Measurements from ENCODE around the gene ARHGEF28.

Gene ARHGEF28

GRCh38 chr5:73745836-73746235 is 119.8 kb downstream of the ARHGEF28 start:
- H3K9ac ChIP-seq (ENCODE audit: low read length in 5 of 5): no peak overlapping the region
- no peaks in the 10 kb centered on the region for H3K36me3 ChIP-seq (ENCODE audit: control insufficient read depth in 5 of 5, insufficient read depth in 5 of 5, low read length in 5 of 5)
- no peaks in the 10 kb centered on the region for H3K27me3 ChIP-seq (ENCODE audit: control insufficient read depth in 5 of 5, insufficient read depth in 4 of 5, low read length in 5 of 5)
- H3K4me3 ChIP-seq (ENCODE audit: low read depth in 1 of 5, low read length in 5 of 5): no peak overlapping the region
- H3K9me3 ChIP-seq (ENCODE audit: control insufficient read depth in 5 of 5, low read length in 5 of 5): peaks cover 0 to 4% (median 0%) of the 10 kb centered on the region in 5 donors
- no peak overlapping the region for H3K27ac ChIP-seq (ENCODE audit: low read depth, low read length)
- peaks cover 3 to 30% (median 19%) of the 10 kb centered on the region in 5 donors for H3K4me1 ChIP-seq (ENCODE audit: control insufficient read depth in 5 of 5, insufficient read depth in 5 of 5, low read length in 5 of 5)

- H3K4me1 ChIP-seq (ENCODE audit: control insufficient read depth in 5 of 5, insufficient read depth in 5 of 5, low read length in 5 of 5): peaks cover 3 to 28% (median 19%) of the 10 kb centered on the region in 5 donors
- no peak overlapping the region for H3K27ac ChIP-seq (ENCODE audit: low read depth, low read length)
Measured at GRCh38 chr5:73746608-73747007, 120.6 kb downstream of the ARHGEF28 start.

GRCh38 chr5:73747696-73748380 is 121.8 kb downstream of the ARHGEF28 start:
- no peak overlapping the region for H3K4me3 ChIP-seq (ENCODE audit: low read depth in 1 of 5, low read length in 5 of 5)
- H3K36me3 ChIP-seq (ENCODE audit: control insufficient read depth in 5 of 5, insufficient read depth in 5 of 5, low read length in 5 of 5): peaks cover 0 to 2% (median 0%) of the 10 kb centered on the region in 5 donors
- peaks cover 3 to 28% (median 19%) of the 10 kb centered on the region in 5 donors for H3K4me1 ChIP-seq (ENCODE audit: control insufficient read depth in 5 of 5, insufficient read depth in 5 of 5, low read length in 5 of 5)
- peaks cover 0 to 4% (median 0%) of the 10 kb centered on the region in 5 donors for H3K9me3 ChIP-seq (ENCODE audit: control insufficient read depth in 5 of 5, low read length in 5 of 5)
- H3K9ac ChIP-seq (ENCODE audit: low read length in 5 of 5): no peak overlapping the region
- H3K27ac ChIP-seq (ENCODE audit: low read depth, low read length): peak overlapping the region; percentile 74
- H3K27me3 ChIP-seq (ENCODE audit: control insufficient read depth in 5 of 5, insufficient read depth in 4 of 5, low read length in 5 of 5): no peaks in the 10 kb centered on the region

More at GRCh38 chr5:73746608-73747007, 120.6 kb downstream of the ARHGEF28 start:
- Histone ChIP-seq H3K36me3 (ENCODE audit: control insufficient read depth in 5 of 5, insufficient read depth in 5 of 5, low read length in 5 of 5) (no peaks in the 10 kb centered on the region), H3K9ac (ENCODE audit: low read length in 5 of 5) (no peak overlapping the region), H3K4me3 (ENCODE audit: low read depth in 1 of 5, low read length in 5 of 5) (no peak overlapping the region), H3K9me3 (ENCODE audit: control insufficient read depth in 5 of 5, low read length in 5 of 5) (peaks cover 0 to 4% (median 0%) of the 10 kb centered on the region in 5 donors), H3K27me3 (ENCODE audit: control insufficient read depth in 5 of 5, insufficient read depth in 4 of 5, low read length in 5 of 5) (no peaks in the 10 kb centered on the region)

GRCh38 chr5:73748510-73749400 is 122.8 kb downstream of the ARHGEF28 start:
- H3K36me3 ChIP-seq (ENCODE audit: control insufficient read depth in 5 of 5, insufficient read depth in 5 of 5, low read length in 5 of 5): peaks cover 0 to 9% (median 4%) of the 10 kb centered on the region in 5 donors
- no peak overlapping the region for H3K9ac ChIP-seq (ENCODE audit: low read length in 5 of 5)
- peaks cover 0 to 4% (median 0%) of the 10 kb centered on the region in 5 donors for H3K9me3 ChIP-seq (ENCODE audit: control insufficient read depth in 5 of 5, low read length in 5 of 5)
- H3K4me1 ChIP-seq (ENCODE audit: control insufficient read depth in 5 of 5, insufficient read depth in 5 of 5, low read length in 5 of 5): peaks cover 3 to 24% (median 19%) of the 10 kb centered on the region in 5 donors
- no peaks in the 10 kb centered on the region for H3K27me3 ChIP-seq (ENCODE audit: control insufficient read depth in 5 of 5, insufficient read depth in 4 of 5, low read length in 5 of 5)
- peak overlapping the region; percentile 74 for H3K27ac ChIP-seq (ENCODE audit: low read depth, low read length)
- H3K4me3 ChIP-seq (ENCODE audit: low read depth in 1 of 5, low read length in 5 of 5): peak overlapping the region in 3 of 5 donors; percentile 5 to 31 (median 27)

GRCh38 chr5:73749485-73750270 is 123.7 kb downstream of the ARHGEF28 start:
- Histone ChIP-seq H3K4me1 (ENCODE audit: control insufficient read depth in 5 of 5, insufficient read depth in 5 of 5, low read length in 5 of 5) (peaks cover 3 to 24% (median 19%) of the 10 kb centered on the region in 5 donors), H3K9ac (ENCODE audit: low read length in 5 of 5) (no peak overlapping the region), H3K36me3 (ENCODE audit: control insufficient read depth in 5 of 5, insufficient read depth in 5 of 5, low read length in 5 of 5) (peaks cover 0 to 9% (median 4%) of the 10 kb centered on the region in 5 donors), H3K27ac (ENCODE audit: low read depth, low read length) (peak overlapping the region; percentile 74), H3K27me3 (ENCODE audit: control insufficient read depth in 5 of 5, insufficient read depth in 4 of 5, low read length in 5 of 5) (no peaks in the 10 kb centered on the region), H3K9me3 (ENCODE audit: control insufficient read depth in 5 of 5, low read length in 5 of 5) (peaks cover 0 to 4% (median 0%) of the 10 kb centered on the region in 5 donors), H3K4me3 (ENCODE audit: low read depth in 1 of 5, low read length in 5 of 5) (no peak overlapping the region)

GRCh38 chr5:73751254-73751914 is 125.4 kb downstream of the ARHGEF28 start:
- Histone ChIP-seq H3K4me1 (ENCODE audit: control insufficient read depth in 5 of 5, insufficient read depth in 5 of 5, low read length in 5 of 5) (peaks cover 3 to 24% (median 18%) of the 10 kb centered on the region in 5 donors), H3K4me3 (ENCODE audit: low read depth in 1 of 5, low read length in 5 of 5) (no peak overlapping the region), H3K9me3 (ENCODE audit: control insufficient read depth in 5 of 5, low read length in 5 of 5) (peaks cover 0 to 4% (median 0%) of the 10 kb centered on the region in 5 donors), H3K36me3 (ENCODE audit: control insufficient read depth in 5 of 5, insufficient read depth in 5 of 5, low read length in 5 of 5) (peaks cover 0 to 9% (median 4%) of the 10 kb centered on the region in 5 donors), H3K27me3 (ENCODE audit: control insufficient read depth in 5 of 5, insufficient read depth in 4 of 5, low read length in 5 of 5) (no peaks in the 10 kb centered on the region), H3K27ac (ENCODE audit: low read depth, low read length) (no peak overlapping the region), H3K9ac (ENCODE audit: low read length in 5 of 5) (no peak overlapping the region)

- H3K9me3 ChIP-seq (ENCODE audit: control insufficient read depth in 5 of 5, low read length in 5 of 5): no peaks in the 10 kb centered on the region
- no peak overlapping the region for H3K27ac ChIP-seq (ENCODE audit: low read depth, low read length)
- peaks cover 0 to 12% (median 10%) of the 10 kb centered on the region in 5 donors for H3K4me1 ChIP-seq (ENCODE audit: control insufficient read depth in 5 of 5, insufficient read depth in 5 of 5, low read length in 5 of 5)
- no peak overlapping the region for H3K4me3 ChIP-seq (ENCODE audit: low read depth in 1 of 5, low read length in 5 of 5)
- no peaks in the 10 kb centered on the region for H3K27me3 ChIP-seq (ENCODE audit: control insufficient read depth in 5 of 5, insufficient read depth in 4 of 5, low read length in 5 of 5)
- no peak overlapping the region for H3K9ac ChIP-seq (ENCODE audit: low read length in 5 of 5)
- peaks cover 0 to 9% (median 4%) of the 10 kb centered on the region in 5 donors for H3K36me3 ChIP-seq (ENCODE audit: control insufficient read depth in 5 of 5, insufficient read depth in 5 of 5, low read length in 5 of 5)
Measured at GRCh38 chr5:73754254-73754653, 128.3 kb downstream of the ARHGEF28 start.

GRCh38 chr5:73757416-73757815 is 131.4 kb downstream of the ARHGEF28 start:
- H3K27ac ChIP-seq (ENCODE audit: low read depth, low read length): no peak overlapping the region
- H3K9me3 ChIP-seq (ENCODE audit: control insufficient read depth in 5 of 5, low read length in 5 of 5): no peaks in the 10 kb centered on the region
- H3K4me1 ChIP-seq (ENCODE audit: control insufficient read depth in 5 of 5, insufficient read depth in 5 of 5, low read length in 5 of 5): peaks cover 0 to 5% (median 0%) of the 10 kb centered on the region in 5 donors
- H3K27me3 ChIP-seq (ENCODE audit: control insufficient read depth in 5 of 5, insufficient read depth in 4 of 5, low read length in 5 of 5): no peaks in the 10 kb centered on the region
- no peak overlapping the region for H3K9ac ChIP-seq (ENCODE audit: low read length in 5 of 5)
- peaks cover 0 to 9% (median 4%) of the 10 kb centered on the region in 5 donors for H3K36me3 ChIP-seq (ENCODE audit: control insufficient read depth in 5 of 5, insufficient read depth in 5 of 5, low read length in 5 of 5)
- no peak overlapping the region for H3K4me3 ChIP-seq (ENCODE audit: low read depth in 1 of 5, low read length in 5 of 5)

- H3K9ac ChIP-seq (ENCODE audit: low read length in 5 of 5): no peak overlapping the region
- no peak overlapping the region for H3K27ac ChIP-seq (ENCODE audit: low read depth, low read length)
Measured at GRCh38 chr5:73759771-73760170, 133.8 kb downstream of the ARHGEF28 start.

More at GRCh38 chr5:73759771-73760170, 133.8 kb downstream of the ARHGEF28 start:
- Histone ChIP-seq H3K27me3 (ENCODE audit: control insufficient read depth in 5 of 5, insufficient read depth in 4 of 5, low read length in 5 of 5) (no peaks in the 10 kb centered on the region), H3K4me1 (ENCODE audit: control insufficient read depth in 5 of 5, insufficient read depth in 5 of 5, low read length in 5 of 5) (peaks cover 0 to 5% (median 0%) of the 10 kb centered on the region in 5 donors), H3K36me3 (ENCODE audit: control insufficient read depth in 5 of 5, insufficient read depth in 5 of 5, low read length in 5 of 5) (no peaks in the 10 kb centered on the region), H3K4me3 (ENCODE audit: low read depth in 1 of 5, low read length in 5 of 5) (no peak overlapping the region), H3K9me3 (ENCODE audit: control insufficient read depth in 5 of 5, low read length in 5 of 5) (no peaks in the 10 kb centered on the region)

All from subcutaneous abdominal adipose tissue (tissue), 5 donors.